Neural progenitor cell (in vitro differentiated cells): ENCODE results near the gene COL4A3.

Source experiments
- EZH2 ChIP-seq: fragments of 200-600 bp; sonication (generic); IDR thresholded peaks from 2 replicates; pipeline ENCODE4 v1.6.1; 2017; ENCODE audit warnings: antibody characterized with exemption, mild to moderate bottlenecking, moderate library complexity
- TF ChIP-seq, protein P1 (sequence below): fragments of 200-600 bp; sonication (generic); IDR thresholded peaks from 2 replicates; pipeline ENCODE4 v1.5.1; 2017; ENCODE audit warnings: antibody characterized with exemption, mild to moderate bottlenecking

DNA sequence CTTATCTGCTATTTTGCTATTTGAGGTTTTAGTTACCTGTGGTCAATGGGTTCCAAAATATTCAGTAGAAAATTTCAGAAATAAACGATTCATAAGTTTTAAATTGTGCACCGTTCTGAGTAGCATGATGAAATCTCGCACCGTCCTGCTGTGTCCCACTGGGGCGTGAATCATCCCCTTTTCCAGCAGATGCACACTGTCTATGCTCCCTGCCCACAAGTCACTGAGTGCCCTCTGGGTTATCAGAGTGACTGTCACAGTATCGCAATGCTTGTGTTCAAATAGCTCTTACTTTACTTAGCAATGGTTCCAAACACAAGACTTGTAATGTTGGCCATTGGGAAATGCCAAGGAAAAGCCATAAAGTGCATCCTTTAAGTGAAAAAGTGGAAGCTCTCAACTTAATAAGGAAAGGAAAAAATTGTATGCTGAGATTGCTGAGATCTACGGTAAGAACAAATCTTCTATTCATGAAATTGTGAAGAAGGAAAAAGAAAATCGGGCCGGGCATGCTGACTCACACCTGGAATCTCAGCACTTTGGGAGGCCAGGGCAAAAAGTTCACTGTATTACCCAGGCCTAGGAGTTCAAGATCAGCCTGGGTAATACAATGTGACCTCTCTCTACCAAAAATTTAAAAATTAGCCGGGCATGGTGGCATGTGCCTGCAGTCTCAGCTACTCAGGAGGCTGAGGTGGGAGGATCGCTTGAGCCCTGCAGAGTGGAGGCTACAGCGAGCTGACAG lies 13.3 kb downstream of the COL4A3 start:
- TF ChIP-seq, protein P1, sequence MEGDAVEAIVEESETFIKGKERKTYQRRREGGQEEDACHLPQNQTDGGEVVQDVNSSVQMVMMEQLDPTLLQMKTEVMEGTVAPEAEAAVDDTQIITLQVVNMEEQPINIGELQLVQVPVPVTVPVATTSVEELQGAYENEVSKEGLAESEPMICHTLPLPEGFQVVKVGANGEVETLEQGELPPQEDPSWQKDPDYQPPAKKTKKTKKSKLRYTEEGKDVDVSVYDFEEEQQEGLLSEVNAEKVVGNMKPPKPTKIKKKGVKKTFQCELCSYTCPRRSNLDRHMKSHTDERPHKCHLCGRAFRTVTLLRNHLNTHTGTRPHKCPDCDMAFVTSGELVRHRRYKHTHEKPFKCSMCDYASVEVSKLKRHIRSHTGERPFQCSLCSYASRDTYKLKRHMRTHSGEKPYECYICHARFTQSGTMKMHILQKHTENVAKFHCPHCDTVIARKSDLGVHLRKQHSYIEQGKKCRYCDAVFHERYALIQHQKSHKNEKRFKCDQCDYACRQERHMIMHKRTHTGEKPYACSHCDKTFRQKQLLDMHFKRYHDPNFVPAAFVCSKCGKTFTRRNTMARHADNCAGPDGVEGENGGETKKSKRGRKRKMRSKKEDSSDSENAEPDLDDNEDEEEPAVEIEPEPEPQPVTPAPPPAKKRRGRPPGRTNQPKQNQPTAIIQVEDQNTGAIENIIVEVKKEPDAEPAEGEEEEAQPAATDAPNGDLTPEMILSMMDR = no peak
- no peak for TF ChIP-seq EZH2
